ENCODE data around the gene OAF.

GRCh38 chr11:120258661-120259060 lies 47.8 kb downstream of the OAF start:
- TF ChIP-seq CTCF (IDR thresholded peaks at IDR 0.05), result no peak
- no peak for TF ChIP-seq EZH2 (IDR thresholded peaks at IDR 0.05; ENCODE audit: borderline replicate concordance, insufficient read depth, low read depth, low read length, poor library complexity, severe bottlenecking)
